CD14-positive monocyte (primary cell): Measurements from ENCODE around the gene CSNK1D. TPM values are rescaled to one million over a fixed set of nuclear protein-coding genes. Genes with fewer than 3 reads are reported as not detected.

ENCODE experiments used
- DNase-seq, 3 donors: peaks; one replicate each; pipeline ENCODE4 v3.0.0-alpha.2; 2011 to 2022
- H2AFZ ChIP-seq: 2 replicates; pipeline ENCODE4 v1.6.0; 2012; ENCODE audit warnings: mild to moderate bottlenecking, low read depth, low read length, inconsistent platforms; ENCODE audit not compliant: insufficient read depth, poor library complexity, severe bottlenecking
- H3K27ac ChIP-seq, 2 donors: 1 replicate in 1 of 2; 2 replicates in 1 of 2; pipeline ENCODE4 v1.5.1; 2012 to 2013; ENCODE audit warnings: low read length in 2 of 2, control low read depth in 1 of 2, inconsistent platforms in 1 of 2, low read depth in 1 of 2, mild to moderate bottlenecking in 1 of 2
- H3K27me3 ChIP-seq, 2 donors: one replicate each; pipeline versions ENCODE4 v1.6.0 to v1.6.1; 2011 to 2013; ENCODE audit warnings: low read length in 2 of 2; ENCODE audit not compliant: control insufficient read depth in 2 of 2, insufficient read depth in 2 of 2
- H3K36me3 ChIP-seq, 2 donors: replicated peaks in 1 of 2; 1 replicate in 1 of 2; 2 replicates in 1 of 2; pipeline versions ENCODE4 v1.5.1 to v1.6.1; 2012 to 2013; ENCODE audit warnings: low read length in 2 of 2, control low read depth in 1 of 2, inconsistent platforms in 1 of 2, mild to moderate bottlenecking in 1 of 2; ENCODE audit not compliant: insufficient read depth in 2 of 2, control insufficient read depth in 1 of 2
- H3K4me1 ChIP-seq, 2 donors: 1 replicate in 1 of 2; 2 replicates in 1 of 2; pipeline versions ENCODE4 v1.5.1 to v1.6.1; 2012 to 2013; ENCODE audit warnings: low read length in 2 of 2, control low read depth in 1 of 2, inconsistent platforms in 1 of 2, mild to moderate bottlenecking in 1 of 2, moderate library complexity in 1 of 2; ENCODE audit not compliant: insufficient read depth in 2 of 2, control insufficient read depth in 1 of 2
- H3K4me2 ChIP-seq: replicated peaks from 2 replicates; pipeline ENCODE3; 2012; ENCODE audit warnings: low read length, moderate library complexity, mild to moderate bottlenecking; ENCODE audit not compliant: poor library complexity, severe bottlenecking; ENCODE audit errors: extremely low read depth
- H3K4me3 ChIP-seq, 3 experiments: fragments of 200-600 bp in 1 of 3; sonication (generic) in 1 of 3; replicated peaks in 1 of 3; 1 replicate in 2 of 3; 2 replicates in 1 of 3; pipeline ENCODE4 v1.5.1; 2011 to 2013; ENCODE audit warnings: low read length in 3 of 3, mild to moderate bottlenecking in 3 of 3, control low read depth in 2 of 3, low read depth in 2 of 3, inconsistent platforms in 1 of 3, moderate library complexity in 1 of 3
- H3K79me2 ChIP-seq: 2 replicates; pipeline ENCODE4 v1.6.0; 2012; ENCODE audit warnings: mild to moderate bottlenecking, control low read depth, inconsistent platforms, low read length, moderate library complexity; ENCODE audit not compliant: insufficient read depth
- H3K9ac ChIP-seq: 2 replicates; pipeline ENCODE4 v1.6.0; 2017; ENCODE audit warnings: low read length, mild to moderate bottlenecking; ENCODE audit not compliant: insufficient read depth, poor library complexity, severe bottlenecking
- H3K9me3 ChIP-seq, 2 donors: replicated peaks in 1 of 2; 1 replicate in 1 of 2; 2 replicates in 1 of 2; pipeline versions ENCODE4 v1.5.1 to v1.6.1; 2012 to 2013; ENCODE audit warnings: low read length in 2 of 2, control low read depth in 1 of 2; ENCODE audit not compliant: control insufficient read depth in 1 of 2, insufficient read depth in 1 of 2
- H4K20me1 ChIP-seq: 2 replicates; pipeline ENCODE4 v1.6.0; 2012; ENCODE audit warnings: mild to moderate bottlenecking, low read length, control low read depth, moderate library complexity; ENCODE audit not compliant: insufficient read depth
- H3K27ac Mint-ChIP-seq, 7 donors: one replicate each; pipeline ENCODE4 v1.8.0; 2020; ENCODE audit warnings: mild to moderate bottlenecking in 7 of 7, mixed read lengths in 7 of 7, moderate library complexity in 6 of 7, inconsistent platforms in 2 of 7
- H3K27me3 Mint-ChIP-seq, 3 donors: one replicate each; pipeline ENCODE4 v1.8.0; 2021 to 2022; ENCODE audit warnings: low read depth in 3 of 3, mild to moderate bottlenecking in 3 of 3, mixed read lengths in 3 of 3, moderate library complexity in 3 of 3, inconsistent platforms in 1 of 3
- H3K36me3 Mint-ChIP-seq, 2 donors: one replicate each; pipeline ENCODE4 v1.8.0; 2020; ENCODE audit warnings: mixed read lengths in 2 of 2, inconsistent platforms in 1 of 2, mild to moderate bottlenecking in 1 of 2
- H3K4me1 Mint-ChIP-seq: one replicate; pipeline ENCODE4 v1.8.0; 2020; ENCODE audit warnings: mild to moderate bottlenecking, mixed read lengths
- H3K4me3 Mint-ChIP-seq, 2 donors: one replicate each; pipeline ENCODE4 v1.8.0; 2020; ENCODE audit warnings: mild to moderate bottlenecking in 2 of 2, mixed read lengths in 2 of 2, moderate library complexity in 1 of 2
- H3K9me3 Mint-ChIP-seq, 7 donors: one replicate each; pipeline ENCODE4 v1.8.0; 2020 to 2022; ENCODE audit warnings: mixed read lengths in 7 of 7, mild to moderate bottlenecking in 6 of 7, moderate library complexity in 6 of 7, inconsistent platforms in 2 of 7
- whole genome bisulfite sequencing: methylation state at CpG from one replicate; pipeline ENCODE4 v1.1.5; 2013; ENCODE audit warnings: missing lambda C conversion rate; ENCODE audit not compliant: insufficient coverage; 5-methylcytosine and 5-hydroxymethylcytosine counted together
- intact Hi-C, 2 donors: fragments of 100-400 bp; cut with micrococcal nuclease; formaldehyde crosslinking; loops; one replicate each; pipeline versions ENCODE4 v1.15.0 to v1.15.1; 2023
- polyA plus RNA-seq, 3 donors: library from polyadenylated mRNA; depleted of rRNA in 1 of 3; unstranded in 2 of 3; stranded (reverse) in 1 of 3; fragments of 300-500 nt in 2 of 3; fragments of >200 nt in 1 of 3; fragmentation: Illumina TruSeq in 2 of 3; gene quantifications; 1 replicate in 2 of 3; 2 replicates in 1 of 3; pipeline ENCODE4 v1.2.3, GENCODE V29; 2012 to 2021
- TF ChIP-seq, protein P1 (sequence below): fragments of 200-600 bp; IDR thresholded peaks from one replicate; pipeline ENCODE4 v1.8.0; 2022; ENCODE audit warnings: antibody characterized with exemption, mild to moderate bottlenecking

Gene CSNK1D
- polyA plus RNA-seq, 3 donors: 47.0 to 299 (median 60.9) TPM

DNA sequence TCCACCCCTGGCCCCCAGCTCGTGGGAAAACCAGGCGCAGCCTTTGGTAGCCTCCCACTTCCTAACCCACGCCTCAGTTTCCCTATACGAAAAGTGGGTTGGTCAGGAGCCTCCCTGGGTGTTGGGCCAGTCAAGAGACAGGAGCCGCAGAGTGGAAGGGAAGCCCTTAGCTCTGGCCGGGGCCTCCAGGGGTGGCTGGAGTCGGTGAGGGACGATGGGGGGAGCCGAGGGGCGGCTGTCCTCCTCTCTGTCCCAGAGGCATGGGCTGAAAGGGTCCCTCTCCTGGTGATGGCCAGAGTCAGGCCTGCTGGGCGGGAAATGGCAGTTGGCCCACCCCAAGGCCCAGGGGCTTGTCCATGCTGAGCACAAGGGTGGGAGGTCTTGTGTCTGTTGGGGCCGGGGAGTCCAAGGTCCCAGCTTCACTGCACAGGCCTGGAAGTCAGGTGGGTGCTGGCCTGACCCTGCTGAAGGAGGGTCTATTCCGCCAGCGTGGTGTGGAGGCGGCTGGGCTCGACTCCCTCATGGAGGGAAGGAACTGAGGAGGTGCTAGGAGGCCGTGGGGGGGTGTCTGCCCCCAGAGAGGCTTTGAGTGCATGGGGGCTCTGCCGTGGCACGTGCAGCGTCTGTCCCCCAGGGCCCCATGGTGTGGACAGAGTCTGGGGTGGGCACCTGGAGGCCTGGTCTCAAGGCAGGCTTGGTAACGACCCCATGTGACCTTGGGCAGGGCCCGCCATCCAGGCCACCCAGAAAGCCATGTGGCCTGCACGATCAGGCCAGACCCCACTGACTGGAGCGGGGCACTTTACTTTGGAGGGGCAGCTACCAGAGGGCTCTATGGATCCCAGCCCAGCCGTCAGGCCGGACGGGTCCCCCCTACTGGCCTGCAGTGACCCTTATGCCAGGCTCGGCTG is 43.5 kb downstream of the CSNK1D start:
- H3K9me3 Mint-ChIP-seq: no peaks in the 10 kb centered on the region
- peak overlapping the region; percentile 97 to 99 for H3K4me3 Mint-ChIP-seq
- no peaks in the 10 kb centered on the region for H3K9me3 ChIP-seq
- H3K9ac ChIP-seq: peak overlapping the region; percentile 96
- no peaks in the 10 kb centered on the region for H3K27me3 ChIP-seq
- TF ChIP-seq, protein P1, sequence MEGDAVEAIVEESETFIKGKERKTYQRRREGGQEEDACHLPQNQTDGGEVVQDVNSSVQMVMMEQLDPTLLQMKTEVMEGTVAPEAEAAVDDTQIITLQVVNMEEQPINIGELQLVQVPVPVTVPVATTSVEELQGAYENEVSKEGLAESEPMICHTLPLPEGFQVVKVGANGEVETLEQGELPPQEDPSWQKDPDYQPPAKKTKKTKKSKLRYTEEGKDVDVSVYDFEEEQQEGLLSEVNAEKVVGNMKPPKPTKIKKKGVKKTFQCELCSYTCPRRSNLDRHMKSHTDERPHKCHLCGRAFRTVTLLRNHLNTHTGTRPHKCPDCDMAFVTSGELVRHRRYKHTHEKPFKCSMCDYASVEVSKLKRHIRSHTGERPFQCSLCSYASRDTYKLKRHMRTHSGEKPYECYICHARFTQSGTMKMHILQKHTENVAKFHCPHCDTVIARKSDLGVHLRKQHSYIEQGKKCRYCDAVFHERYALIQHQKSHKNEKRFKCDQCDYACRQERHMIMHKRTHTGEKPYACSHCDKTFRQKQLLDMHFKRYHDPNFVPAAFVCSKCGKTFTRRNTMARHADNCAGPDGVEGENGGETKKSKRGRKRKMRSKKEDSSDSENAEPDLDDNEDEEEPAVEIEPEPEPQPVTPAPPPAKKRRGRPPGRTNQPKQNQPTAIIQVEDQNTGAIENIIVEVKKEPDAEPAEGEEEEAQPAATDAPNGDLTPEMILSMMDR: no peak
- H3K36me3 Mint-ChIP-seq: peaks cover 3 to 21% of the 10 kb centered on the region in 2 donors
- WGBS: 61% methylated on average over 24 of the region's 28 CpGs
- peak overlapping the region; percentile 82 to 95 for H3K27ac ChIP-seq
- H3K4me3 ChIP-seq: peak overlapping the region; percentile 90 to 100 (median 100)
- H3K27me3 Mint-ChIP-seq: no peaks in the 10 kb centered on the region
- DNase-seq: no peak
- H3K79me2 ChIP-seq: peaks cover 81% of the 10 kb centered on the region
- intact Hi-C loops: loop anchor here (1.0 to 10.0 kb wide), 4 partner anchors 7 to 195 kb away; partner anchors contain the start of genes DCXR (in 1 of the 2) and RAC3 (in 1 of the 2)
- H3K27ac Mint-ChIP-seq: peak overlapping the region; percentile 86 to 94 (median 90)
- no peak overlapping the region for H2AFZ ChIP-seq
- H3K4me1 ChIP-seq: peaks cover 63 to 76% of the 10 kb centered on the region in 2 donors
- peaks cover 5 to 18% of the 10 kb centered on the region in 2 donors for H3K36me3 ChIP-seq
- peaks cover 35% of the 10 kb centered on the region for H3K4me1 Mint-ChIP-seq
- peak overlapping the region; percentile 98 for H3K4me2 ChIP-seq
- H4K20me1 ChIP-seq: peaks cover 60% of the 10 kb centered on the region

DNA sequence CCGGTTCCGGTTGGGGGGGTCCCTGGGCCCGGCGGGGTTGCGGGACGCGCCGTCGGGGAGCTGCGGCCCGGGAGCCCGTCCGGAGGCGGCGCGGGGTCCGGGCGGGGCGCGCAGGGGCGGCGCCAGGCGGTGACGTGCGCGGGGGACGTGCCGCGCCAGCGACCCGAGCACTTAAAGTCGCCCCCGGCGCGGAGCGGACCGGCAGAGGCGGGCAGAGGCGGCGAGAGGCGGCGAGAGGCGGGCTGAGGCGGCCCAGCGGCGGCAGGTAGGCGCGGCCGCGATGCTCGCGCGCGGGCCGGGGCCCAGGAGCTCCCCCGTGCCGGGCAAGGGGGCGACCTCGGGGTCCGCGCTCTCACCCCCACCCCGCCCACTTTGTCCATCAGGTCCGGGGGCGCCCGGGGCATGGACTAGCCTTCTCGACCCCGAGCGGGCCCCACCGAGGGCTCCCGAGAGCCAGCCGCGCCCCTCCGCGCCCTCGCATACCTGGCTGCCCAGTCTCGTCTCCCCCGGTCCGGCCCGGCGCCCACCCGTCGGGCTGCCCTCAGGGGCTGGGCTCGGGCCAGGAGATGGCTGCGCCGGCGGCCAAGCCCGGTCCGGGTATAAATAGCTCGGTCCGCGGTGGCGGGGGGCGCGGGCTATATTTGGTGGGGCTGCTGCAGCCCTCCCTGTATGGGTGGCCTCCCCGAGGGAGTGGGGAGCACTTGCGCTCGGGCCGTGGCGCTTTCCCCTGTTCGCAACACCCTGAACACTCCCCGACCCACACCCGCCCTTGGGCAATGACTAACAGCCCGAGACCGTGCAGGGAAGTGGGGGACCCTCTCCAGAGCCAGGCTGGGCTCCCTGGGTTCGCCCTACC is 44.4 kb downstream of the CSNK1D start, which contains the start of gene SLC16A3:
SLC16A3 (plus strand) TSS at position 201 of the 856 bp plus-strand sequence. CDS start 6,967 bp downstream, outside the sequence.
- intact Hi-C loops: loop anchor here in 1 of 2 donors (1.0 kb wide), 1 partner anchor 8 kb away; no protein-coding TSS in a partner anchor
- peak within 1 kb of the TSS; percentile 96 for H3K9ac ChIP-seq
- Mint-ChIP-seq H3K9me3 (no peaks in the 10 kb centered on the region), H3K36me3 (peaks cover 3 to 13% of the 10 kb centered on the region in 2 donors), H3K4me1 (peaks cover 26% of the 10 kb centered on the region), H3K27ac (peak within 1 kb of the TSS; percentile 87 to 94 (median 90)), H3K27me3 (no peaks in the 10 kb centered on the region), H3K4me3 (peak within 1 kb of the TSS; percentile 97 to 99)
- DNase-seq: peak; percentile 72 to 76 (median 75)
- TF ChIP-seq, protein P1: no peak
- no peaks in the 10 kb centered on the region for H3K27me3 ChIP-seq
- peak within 1 kb of the TSS; percentile 82 to 95 for H3K27ac ChIP-seq
- peaks cover 5 to 9% of the 10 kb centered on the region in 2 donors for H3K36me3 ChIP-seq
- 1% methylated on average over 95 of the region's 105 CpGs for WGBS
- H4K20me1 ChIP-seq: peaks cover 51% of the 10 kb centered on the region
- H3K79me2 ChIP-seq: peaks cover 72% of the 10 kb centered on the region
- H3K4me3 ChIP-seq: peak within 1 kb of the TSS; percentile 90 to 100 (median 100)
- H2AFZ ChIP-seq: peak within 1 kb of the TSS; percentile 61
- peak within 1 kb of the TSS; percentile 98 for H3K4me2 ChIP-seq
- H3K9me3 ChIP-seq: no peaks in the 10 kb centered on the region
- peaks cover 54 to 68% of the 10 kb centered on the region in 2 donors for H3K4me1 ChIP-seq
